GM12875 (cell line): ENCODE results near the gene GNAO1.

Experiments used
- H3K4me3 ChIP-seq: one replicate; pipeline ENCODE4 v1.5.1; 2011; ENCODE audit warnings: low read depth, low read length, control low read depth
- TF ChIP-seq, protein P1 (sequence below): IDR thresholded peaks from 2 replicates; pipeline ENCODE4 v1.5.1; 2011; ENCODE audit warnings: low read depth, mild to moderate bottlenecking, control low read depth, inconsistent platforms, low read length, moderate library complexity, borderline replicate concordance; ENCODE audit not compliant: insufficient read depth

GNAO1 gene

DNA sequence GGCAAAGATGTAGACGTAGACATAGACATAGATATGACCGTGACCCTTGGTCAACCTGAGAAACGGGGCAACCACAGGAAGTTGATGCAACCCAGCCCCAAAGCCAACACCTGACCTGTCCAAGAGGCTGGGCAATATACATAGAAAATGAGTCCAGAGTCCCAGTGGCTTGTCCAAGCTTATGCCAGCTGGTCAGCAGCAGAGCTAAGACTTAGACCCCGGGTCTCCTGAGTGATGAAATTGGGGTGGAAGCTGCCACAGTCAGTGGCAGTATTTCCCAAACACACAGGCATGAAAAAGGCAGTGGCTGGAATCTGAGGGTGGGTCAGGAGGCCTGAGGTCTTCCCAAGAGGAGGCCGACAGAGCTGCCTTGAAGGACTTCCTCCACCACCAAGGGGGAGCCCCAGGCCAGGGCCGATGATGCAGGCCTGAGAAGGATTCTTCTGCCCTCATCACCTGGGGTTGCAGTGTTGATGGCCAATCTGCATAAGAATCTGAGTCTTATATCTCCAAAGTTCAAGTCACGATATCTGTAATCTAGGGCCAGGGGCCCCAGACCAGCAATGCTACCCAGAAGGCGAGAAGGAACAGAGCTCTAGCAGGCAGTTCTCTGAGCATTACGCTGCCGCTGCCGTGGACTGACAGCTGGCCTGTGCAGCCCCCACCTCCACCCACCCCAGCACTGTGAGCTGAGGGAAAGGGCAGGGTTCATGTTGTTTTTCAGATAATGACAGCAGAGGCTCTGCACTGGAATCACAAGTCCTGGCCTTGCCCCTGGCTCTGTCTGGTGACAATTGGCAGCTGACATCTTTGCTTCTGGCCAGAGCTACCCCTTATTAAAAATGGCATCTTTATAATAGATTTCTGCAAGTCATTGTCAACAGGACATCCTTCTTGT lies 72.7 kb downstream of the GNAO1 start:
- TF ChIP-seq, protein P1, sequence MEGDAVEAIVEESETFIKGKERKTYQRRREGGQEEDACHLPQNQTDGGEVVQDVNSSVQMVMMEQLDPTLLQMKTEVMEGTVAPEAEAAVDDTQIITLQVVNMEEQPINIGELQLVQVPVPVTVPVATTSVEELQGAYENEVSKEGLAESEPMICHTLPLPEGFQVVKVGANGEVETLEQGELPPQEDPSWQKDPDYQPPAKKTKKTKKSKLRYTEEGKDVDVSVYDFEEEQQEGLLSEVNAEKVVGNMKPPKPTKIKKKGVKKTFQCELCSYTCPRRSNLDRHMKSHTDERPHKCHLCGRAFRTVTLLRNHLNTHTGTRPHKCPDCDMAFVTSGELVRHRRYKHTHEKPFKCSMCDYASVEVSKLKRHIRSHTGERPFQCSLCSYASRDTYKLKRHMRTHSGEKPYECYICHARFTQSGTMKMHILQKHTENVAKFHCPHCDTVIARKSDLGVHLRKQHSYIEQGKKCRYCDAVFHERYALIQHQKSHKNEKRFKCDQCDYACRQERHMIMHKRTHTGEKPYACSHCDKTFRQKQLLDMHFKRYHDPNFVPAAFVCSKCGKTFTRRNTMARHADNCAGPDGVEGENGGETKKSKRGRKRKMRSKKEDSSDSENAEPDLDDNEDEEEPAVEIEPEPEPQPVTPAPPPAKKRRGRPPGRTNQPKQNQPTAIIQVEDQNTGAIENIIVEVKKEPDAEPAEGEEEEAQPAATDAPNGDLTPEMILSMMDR, result no peak
- H3K4me3 ChIP-seq, result no peak overlapping the region

DNA sequence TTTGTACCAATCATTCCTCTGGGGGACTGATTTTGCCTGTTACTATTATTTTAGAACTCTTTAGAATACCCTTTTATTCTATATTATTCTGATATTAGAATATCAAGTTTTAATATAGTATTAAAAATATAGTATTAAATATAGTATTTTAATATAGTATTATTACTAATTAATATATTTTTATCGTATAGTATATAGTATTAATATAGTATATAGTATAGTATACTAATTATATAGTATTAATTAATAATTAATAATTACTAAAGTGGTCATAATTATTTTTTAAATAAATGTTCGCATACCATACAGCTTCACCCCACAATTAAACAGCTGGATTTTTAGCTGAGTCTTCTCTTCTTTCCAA lies 73.3 kb downstream of the GNAO1 start:
- TF ChIP-seq, protein P1, result no peak

DNA sequence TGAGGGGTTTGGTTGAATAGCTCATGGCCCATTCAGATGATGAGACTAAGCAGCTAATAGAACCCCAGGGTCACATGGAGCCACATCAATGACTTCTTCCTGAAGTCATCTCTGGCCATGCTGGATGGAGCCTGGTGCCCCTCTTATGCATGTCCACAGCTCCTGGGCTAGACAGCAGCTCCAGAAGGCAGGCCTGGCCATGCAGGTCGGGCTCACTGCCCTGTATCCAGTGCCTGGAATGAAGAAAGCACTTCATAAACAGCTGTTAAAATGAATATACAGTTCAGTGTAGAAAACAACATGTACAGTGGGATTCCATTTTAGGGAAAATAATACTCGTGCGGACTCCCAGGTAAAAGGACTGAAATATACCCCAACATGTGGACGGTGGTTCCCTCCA lies 73.9 kb downstream of the GNAO1 start:
- no peak overlapping the region for H3K4me3 ChIP-seq
- TF ChIP-seq, protein P1, result no peak

More for the DNA sequence above, 73.3 kb downstream of the GNAO1 start:
- H3K4me3 ChIP-seq, result no peak overlapping the region

GRCh38 chr16:56265746-56266145 lies 74.5 kb downstream of the GNAO1 start:
- no peak overlapping the region for H3K4me3 ChIP-seq
- TF ChIP-seq, protein P1, result no peak

DNA sequence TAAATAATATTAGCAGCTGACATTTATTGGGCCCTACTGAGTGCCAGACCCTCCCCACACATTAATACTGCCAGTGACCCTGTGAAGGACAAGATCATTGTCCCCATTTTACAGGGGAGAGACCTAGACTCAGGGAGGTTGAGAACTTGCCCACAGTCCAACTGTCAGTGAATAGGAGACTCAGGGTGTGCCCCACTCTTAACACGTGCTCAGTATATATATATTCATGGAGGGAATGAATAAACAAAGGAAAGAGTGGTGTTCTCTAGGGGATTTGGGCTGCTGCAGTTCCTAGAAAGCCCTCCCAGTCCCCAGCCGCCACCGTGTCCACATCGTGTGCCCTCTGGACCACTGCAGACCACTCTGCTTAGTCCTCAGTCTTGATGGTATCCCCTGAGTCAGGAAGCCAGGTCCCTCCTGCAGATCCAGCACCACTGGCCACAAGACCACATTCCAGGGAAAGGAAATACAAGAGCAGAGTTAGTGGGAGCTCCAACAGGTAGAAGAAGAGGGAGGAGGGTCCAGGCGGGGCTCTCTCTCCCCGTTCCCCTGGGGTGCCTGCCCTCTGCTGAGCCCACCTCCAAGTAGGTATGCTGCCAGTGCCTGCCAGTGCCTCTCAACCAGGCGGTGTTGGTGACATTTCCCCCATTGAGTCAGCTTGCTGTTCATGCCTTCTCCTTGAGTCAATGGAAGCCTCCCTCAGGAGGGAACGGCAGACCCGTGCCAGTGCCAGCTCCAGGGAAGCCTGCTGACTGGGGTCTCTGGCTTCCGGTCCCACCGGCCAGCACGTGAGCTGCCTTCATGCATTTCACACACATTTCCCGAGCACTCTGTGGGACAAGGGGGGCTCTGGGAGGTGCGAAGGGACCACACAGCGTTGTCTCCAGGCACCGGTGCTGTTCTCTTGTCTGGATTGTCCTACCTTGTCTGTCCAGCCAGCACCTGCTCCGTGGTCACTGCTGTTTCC lies 75.6 kb downstream of the GNAO1 start:
- TF ChIP-seq, protein P1, result no peak
- no peak overlapping the region for H3K4me3 ChIP-seq

DNA sequence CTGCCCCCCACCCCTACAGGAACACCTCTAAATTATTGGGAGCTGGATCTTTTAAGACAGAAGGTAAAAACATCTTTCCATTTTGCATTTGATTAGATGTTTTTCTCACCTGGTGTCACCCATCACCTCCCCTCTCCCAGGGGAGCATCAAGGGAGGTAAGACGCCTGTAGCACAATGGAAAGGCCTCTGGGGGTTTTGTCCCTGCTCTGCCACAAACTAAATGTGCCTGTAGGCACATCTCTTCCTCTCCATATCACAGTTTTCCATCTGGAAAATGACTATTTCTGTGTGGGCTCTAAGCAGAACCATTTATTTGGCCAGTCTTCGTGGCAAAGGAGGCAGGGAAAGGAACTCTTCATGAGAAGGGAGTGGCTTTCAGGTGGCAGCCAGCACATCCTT lies 76.6 kb downstream of the GNAO1 start:
- H3K4me3 ChIP-seq, result no peak overlapping the region
- TF ChIP-seq, protein P1, result no peak

DNA sequence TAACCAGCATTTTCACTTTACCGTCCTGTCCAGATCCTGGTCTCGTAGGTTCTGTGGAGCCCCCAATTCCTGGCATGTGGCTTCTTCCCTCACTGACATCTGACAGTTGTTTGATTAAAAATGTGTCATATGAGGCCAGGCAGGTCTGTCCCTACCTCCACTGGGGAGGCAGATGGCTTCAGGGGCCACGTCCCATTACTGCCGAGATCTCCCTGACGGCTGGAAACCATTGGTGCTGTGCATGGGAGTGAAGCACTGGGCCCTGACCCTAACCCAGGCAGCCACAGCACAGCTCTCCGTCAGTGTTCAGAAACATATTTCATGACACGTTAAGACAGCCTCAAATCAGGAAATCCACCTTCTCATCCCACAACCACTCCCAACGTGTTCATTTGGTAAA lies 77.5 kb downstream of the GNAO1 start:
- H3K4me3 ChIP-seq, result no peak overlapping the region
- TF ChIP-seq, protein P1, result no peak
